ENCODE data around the gene ENPP7.
A peak's percentile ranks its signal among the peaks of the same experiment; 100 is the strongest.
"Not testable (repeated sequence)": the region's sequence is repeated elsewhere in the genome, so short reads cannot be mapped to it uniquely, and the experiment has no call there.

ENPP7 gene

DNA sequence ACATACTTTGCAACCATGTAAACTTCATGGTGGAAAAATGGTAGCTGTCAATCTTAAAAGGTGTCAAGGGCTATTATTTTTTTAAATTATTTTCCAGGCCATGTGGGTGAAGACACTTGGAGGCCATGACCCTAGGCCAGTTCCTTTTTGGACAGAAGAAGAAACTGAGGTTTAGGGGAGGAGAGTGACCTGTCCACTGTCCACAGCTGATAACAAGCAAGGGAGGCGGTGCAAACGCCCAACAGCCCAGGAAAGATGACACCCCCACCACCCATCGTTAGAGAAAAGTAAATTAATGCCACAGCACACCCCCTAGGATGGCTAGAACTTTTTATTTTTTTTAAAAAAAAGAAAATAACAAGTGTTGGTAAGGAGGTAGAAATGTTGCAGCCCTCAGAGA lies 19.2 kb downstream of the ENPP7 start:
- no peak for DNase-seq

DNA sequence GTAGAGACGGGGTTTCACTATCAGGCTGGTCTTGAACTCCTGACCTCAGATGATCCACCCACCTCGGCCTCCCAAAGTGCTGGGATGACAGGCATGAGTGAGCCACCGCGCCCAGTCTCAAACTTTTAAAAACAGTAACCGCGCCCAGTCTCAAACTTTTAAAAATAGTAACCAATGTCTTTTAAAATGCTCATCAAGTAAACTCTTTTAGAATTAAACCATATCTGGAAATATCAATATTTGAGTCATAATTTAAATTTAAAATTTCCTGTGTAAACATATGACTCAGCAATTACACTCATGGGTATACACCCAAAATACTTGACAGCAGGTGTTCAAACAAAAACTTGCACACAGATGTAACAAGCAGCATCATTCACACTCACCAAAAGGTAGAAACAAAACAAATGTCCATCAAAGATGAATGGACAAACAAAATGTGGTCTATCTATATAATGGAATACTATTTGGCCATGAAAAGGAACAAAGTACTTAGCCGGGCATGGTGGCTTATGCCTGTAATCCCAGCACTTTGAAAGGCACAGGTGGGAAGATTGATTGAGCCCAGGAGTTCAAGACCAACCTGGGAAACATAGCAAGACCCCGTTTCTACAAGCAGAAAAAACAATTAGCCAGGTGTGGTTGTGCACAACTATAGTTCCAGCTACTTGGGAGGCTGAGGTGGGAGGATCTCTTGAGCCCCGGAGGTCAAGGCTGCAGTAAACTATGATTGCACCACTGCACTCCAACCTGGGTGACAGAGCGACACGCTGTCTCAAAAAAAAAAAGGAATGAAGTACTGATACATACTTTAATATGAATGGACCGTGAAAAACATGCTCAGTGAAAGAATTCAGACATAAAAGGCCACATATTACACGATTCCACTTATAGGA lies 20.2 kb downstream of the ENPP7 start:
- no peak for DNase-seq

DNA sequence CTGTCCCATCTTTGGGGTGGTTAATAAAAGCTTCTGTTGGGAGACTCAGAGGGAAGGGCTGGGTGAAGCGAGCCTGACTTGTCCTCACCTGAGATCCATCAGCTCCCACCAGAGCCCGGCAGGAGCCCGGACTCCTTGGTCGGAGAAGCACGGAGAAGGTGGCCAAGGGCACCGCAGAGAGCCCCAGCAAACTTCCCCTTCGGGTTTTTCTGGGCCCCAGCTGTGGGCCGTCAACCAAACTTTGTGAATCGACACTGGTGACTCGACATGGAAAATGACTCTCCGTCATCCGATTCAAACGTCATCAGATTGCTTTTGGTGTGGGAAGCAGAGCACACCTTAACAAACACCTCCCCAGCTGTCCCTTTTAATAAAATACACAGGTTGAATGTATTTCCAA lies 21.4 kb downstream of the ENPP7 start:
- no peak for DNase-seq

DNA sequence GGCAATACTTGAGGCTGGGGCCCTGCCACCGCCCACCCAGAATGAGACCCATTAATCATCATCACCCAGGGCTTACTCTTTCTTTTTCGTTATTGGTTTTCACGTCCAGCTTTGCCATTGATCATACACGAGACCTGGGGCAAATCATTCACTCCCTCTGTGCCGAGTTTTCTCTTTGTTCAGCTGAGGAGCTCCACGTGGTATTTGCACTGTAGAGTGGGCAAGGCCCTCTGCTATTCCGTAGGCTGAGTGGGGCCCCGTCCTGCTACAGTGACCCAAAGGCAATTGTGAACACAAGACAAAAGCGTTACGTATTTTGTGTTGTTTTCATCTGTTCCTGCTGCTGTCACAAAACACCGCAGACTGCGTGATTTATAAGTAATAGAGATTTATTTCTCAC lies 23.6 kb downstream of the ENPP7 start:
- DNase-seq: no peak

DNA sequence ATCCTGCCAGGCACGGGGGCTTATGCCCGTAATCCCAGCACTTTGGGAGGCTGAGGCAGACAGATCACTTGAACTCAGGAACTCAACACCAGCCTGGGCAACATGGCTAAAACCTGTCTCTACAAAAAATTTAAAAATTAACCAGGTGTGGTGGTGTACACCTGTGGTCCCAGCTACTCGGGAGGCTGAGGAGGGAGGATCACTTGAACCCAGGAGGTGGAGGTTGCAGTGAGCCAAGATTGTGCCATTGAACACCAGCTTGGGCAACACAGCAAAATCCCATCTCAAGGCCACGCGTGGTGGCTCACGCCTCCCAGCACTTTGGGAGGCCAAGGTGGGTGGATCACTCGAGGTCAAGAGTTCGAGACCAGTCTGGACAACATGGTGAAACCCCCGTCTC lies 24.2 kb downstream of the ENPP7 start:
- DNase-seq: not testable (repeated sequence)

DNA sequence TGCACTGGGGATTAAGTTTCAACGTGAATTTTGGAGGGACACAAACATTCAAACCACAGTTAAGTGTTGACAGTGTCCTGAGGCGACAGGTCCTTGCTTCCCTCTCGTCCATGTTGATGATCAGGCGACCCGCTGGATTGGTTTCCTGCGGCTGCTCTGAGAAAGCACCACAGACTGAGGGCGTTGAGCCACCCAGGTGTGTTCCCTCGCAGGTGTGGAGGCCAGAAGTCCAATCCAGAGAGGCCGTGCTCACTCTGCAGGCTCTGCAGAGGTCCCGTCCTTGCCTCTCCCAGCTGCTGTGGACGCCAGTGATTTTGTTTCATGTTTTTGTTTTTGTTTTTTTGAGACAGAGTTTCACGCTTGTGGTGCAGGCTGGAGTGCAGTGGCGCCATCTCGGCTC lies 24.8 kb downstream of the ENPP7 start:
- no peak for DNase-seq

DNA sequence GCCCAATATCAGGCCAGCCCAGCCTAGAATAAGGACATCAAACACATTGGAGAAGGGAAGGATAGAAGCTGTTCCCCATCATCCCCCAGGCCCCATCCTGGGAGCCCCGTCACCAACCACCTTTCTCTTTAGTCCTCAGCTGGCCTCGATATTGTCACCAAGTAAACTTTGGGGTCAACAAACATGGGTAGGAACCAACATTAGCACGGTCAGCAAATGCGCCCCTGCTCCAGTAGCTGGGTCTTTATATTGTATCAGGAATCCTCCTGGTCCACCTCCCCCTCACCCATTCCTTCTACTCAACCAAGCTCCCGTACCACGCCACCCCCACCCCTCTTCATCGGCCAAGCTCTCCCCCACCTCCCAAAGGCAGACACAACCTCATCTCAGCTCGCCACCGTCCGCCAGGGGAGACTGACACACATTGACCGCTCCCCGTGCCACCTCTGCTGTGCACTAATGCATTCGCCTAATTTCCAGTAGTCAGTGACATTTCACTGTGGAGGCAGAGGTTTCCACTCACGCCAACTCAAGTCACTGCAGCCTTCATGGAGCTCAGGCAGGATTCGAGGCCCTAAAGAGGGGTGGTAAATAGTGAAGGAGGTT lies 26.5 kb downstream of the ENPP7 start:
- no peak for DNase-seq

DNA sequence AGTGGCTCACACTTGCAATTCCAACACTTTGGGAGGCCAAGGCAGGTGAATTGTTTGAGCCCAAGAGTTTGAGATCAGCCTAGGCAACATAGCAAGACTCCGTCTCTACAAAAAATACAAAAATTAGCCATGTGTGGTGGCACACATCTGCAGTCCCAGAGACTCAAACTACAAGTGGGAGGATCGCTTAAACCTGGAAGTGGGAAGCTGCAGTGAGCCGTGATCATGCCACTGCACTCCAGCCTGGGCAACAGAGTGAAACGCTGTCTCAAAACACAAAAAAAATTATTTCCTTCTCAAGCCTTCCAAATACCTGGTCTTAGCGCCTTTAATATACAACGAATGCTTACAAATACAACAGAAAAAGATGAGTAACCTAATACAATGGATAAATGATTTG lies 27.5 kb downstream of the ENPP7 start:
- DNase-seq: no peak

DNA sequence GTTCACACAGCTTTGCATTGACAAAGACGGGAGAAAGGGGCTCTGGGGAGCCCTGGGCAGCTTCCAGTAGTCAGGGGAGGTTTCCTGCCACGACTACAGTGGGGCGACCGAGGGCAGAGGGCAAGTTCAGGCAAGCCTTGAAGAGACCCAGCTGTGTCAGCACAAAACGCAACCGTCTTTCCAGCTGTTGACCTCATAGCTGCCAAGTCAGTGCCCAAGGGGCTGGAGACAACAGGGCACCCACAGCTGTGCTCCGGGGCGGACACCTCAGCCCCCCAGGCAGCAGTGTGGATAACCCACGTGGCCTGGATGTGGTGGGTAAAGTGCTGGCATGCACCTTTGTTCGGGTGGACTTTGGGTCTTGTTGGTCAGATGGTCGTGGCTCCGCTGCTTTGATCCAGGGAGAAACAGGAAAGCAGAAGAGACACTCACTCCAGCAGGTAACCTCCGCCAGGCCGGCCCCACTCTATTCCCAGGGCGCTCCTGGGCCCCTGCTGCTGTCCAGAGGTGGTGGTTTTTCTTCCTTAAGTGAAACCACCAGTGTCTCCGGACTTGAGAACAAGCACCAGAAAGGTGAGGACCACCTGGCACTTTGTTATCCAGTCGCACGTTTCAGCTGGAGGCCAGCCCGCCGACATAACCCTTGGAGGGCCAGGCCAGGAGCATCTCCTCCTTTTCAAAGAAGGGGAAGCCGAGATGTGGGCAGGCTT lies 29.6 kb downstream of the ENPP7 start:
- no peak for DNase-seq

DNA sequence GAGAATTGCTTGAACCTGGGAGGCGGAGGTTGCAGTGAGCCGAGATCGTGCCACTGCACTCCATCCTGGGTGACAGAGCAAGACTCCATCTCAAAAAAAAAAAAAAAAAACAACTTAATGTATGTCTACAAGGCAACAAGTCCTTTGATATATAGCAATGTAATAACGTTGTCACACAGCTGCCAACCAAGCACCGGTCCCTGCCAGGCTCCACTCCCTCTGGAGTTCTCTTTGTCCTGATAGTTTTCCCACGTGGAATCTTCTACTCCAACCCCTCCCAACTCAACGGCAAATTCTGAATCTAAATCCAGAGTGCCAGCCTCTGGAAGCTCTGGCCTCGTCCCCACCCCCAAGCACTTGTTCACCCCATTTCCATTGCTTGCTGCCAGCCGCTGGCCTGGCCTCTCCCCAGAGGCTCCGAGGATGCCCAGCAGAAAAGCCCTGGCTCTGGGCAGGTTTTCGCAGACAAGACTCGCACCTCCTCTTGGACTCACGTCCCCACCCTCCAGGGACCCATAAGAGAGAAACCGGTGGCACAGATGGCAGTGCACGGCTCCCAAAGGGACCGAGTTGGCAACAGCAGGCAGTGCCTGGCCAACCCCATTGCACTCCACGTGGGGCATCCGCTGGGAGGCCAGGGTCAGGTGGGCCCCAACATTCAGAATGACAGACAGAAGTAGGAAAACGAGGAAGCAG lies 31.3 kb downstream of the ENPP7 start:
- no peak for DNase-seq

DNA sequence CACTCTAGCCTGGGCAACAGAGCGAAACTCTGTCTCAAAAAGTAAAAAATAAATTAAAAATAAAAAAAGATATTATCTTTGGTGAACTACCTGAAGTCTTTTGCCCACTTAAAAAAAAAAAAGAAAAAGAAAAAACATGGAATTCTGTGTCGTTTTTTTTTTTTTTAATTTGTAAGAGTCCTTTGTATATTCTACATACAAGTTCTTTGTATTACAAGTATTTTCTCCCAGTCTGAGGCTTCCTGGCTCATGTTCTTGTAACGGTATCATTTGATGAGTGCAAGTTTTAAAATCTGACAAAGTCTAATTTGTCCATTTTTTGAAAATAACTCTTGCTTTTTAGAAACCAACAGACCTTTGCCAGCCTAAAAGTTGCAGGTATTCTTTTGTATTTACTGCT lies 35.0 kb downstream of the ENPP7 start:
- DNase-seq: no peak

DNA sequence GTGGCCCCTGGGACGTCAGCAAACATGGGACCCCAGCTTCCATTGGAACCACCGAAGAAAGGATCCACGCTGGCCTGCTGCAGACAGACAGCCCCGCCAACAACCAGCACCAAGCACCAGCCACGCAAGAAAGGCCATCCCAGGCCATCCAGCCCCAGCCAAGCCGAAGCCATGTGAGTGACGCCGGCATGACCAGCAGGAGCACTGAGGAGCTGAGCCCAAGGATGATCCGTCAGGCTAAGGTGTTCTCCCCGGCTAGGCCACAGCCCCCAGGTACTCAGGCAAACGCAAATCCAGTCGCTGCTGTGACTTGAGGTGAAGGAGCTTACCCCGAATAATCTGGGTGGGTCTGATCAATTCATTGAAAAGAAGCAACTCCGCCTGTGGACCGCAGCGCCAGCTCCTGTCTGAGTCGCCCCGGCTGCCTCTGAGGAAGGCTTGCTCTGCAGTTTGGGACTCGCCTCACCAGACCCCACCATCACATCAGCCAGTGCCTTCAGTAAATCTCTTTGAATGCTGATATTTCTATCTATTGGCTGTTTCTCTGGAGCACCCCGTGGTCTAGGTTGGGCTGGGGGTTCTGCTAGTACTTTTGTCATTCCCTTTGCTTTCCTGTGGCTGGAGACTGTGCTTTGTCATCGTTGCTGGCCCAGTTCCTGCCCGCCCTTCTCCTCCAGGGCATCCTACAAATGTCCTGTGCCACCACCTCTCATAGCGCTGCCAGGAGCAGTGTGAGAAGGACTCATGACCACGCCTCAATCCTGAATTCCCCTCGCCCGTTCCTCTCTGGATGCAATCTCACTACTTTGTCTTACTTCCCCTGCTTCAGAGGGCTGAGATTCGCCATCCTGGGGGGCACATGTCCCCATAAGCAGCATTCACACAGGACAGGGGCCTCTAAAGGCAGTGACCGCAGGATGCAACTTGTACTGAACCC lies 39.1 kb downstream of the ENPP7 start:
- no peak for DNase-seq

DNA sequence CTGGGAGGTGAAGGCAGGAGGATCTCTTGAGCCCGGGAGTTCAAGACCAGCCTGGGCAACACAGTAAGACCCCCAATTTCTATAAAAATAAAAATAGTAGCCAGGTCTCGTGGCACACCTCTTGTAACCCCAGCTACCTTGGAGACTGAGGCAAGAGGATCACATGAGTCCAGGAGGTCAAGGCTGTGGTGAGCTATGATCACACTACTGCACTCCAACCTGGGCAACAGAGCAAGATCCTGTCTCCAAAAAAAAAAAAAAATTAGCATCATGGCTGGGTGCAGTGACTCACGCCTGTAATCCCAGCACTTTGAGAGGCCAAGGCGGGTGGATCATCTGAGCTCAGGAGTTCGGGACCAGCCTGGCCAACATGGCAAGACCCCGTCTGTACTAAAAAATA lies 40.5 kb downstream of the ENPP7 start:
- no peak for DNase-seq

DNA sequence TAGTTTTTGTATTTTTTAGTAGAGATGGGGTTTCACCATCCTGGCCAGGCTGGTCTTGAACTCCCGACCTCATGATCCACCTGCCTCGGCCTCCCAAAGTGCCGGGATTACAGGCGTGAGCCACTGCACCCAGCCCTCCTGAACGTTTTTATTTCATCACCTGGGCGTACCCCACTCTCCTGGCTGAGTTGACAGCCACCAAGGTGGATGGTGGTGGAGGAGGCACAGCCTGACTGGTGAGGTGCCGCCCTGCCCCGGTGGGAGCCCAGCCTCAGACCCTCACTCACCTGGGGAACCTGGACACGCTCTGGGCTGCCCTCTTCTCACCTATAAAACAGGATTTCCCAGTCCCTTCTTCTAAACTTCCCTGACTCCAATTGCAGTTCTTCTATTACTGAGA lies 42.0 kb downstream of the ENPP7 start:
- not testable (repeated sequence) for DNase-seq

DNA sequence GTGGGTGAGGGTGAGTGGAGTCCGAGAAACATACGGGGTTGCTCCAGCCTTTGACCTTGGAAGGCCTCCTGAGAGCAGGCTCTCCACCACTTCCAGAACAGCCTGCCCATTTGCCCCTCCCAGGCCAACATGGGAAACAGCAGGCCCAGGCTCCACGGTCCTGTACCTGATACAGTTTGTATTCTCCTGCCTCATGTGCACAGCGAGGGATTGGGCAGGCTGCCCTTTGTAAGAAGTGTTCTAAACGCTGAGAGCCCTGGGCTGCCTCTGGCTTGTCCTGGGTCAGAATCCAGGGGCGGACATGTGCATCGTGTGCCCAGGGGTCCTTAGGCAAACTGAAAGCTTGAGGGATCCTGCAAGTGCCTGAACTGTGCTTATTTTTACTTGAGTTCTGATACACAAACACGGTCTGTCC lies 43.8 kb downstream of the ENPP7 start:
- DNase-seq: no peak

DNA sequence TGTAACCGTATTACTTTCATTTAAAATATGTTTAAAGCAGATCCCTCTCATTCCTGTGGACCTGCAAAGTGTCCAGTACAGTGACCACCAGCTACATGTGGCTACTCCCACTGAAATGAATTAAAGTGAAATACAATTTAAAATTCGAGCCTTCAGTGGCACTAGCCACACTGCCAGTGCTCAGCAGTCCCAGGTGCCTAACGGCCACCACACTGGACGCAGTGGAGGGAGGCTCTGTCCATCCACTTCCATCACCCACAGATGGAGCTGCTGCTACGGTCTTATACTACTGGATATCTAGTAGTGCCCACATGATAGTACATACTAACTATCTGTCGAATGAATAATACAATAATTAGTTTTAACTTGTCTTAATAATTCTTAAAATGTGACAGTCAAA lies 44.9 kb downstream of the ENPP7 start:
- DNase-seq: no peak

DNA sequence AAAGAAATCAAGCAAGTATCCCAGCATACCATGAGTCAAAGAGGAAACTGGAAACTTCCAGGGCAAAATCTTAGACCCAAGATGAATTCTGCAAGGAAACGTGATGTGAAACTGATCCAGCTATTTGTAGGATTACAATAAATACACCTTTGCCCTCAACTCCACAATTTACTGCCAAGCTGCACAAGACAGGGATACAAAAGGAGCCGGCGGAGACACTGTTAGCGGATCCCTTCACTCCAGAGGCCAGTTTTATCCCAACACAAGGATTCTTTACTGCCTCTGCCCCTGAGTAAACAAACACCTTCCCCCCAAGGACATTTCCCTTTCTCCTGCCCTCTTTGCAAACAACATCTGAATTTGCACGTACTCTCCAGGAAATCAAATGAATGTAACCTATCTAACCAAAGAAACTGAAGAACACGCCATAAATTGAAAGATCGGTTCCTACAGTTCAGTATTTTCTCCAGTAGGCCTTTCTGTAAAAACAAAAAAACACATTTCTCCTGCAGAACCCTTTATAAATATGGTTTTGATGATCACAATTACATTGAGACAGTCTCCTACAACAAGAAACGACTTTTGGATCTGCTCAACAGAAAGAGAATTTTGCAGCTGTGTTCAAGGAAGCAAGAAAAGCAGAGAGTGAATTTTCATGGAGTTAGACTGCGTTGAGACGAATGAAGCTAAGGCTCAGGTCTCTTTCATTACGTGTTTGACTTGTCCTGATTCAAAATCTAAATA lies 45.8 kb downstream of the ENPP7 start:
- DNase-seq: no peak

DNA sequence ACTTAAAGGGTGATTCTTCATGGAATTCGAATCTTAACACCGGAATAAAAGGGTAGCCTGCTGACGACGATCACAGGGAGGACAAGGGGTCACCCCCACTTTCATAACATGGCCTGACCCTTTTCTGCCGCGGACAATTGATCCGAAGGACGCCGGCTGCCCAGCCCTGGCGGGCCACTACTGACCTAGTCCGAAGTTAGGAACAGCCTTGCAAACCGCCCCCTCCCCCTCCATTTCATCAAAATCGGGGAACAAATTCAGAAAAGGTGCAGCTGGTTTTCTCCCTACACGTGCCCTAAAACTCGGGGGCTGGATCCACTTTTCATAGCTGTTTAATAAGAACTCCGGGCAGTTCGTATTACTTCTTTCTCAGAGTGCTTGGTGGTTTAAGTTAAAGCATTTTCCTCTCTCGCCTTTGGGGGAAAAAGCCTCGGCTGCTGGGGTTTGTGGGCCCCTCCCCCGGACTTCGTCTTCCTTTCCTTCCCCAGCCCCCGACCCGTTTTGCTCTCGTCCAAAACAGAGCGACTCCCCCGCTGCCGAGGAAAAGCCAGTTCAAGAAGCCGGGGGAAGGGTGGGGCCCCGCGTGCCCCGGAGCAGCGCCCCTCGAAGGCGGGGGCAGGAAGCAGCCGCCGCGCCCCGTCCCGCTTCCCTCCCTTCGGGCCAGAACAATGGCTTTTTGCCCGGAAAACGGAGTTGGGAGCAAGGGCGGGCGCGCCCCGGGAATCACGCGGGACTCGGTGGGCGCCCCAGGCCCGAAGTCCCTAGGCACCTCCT lies 46.6 kb downstream of the ENPP7 start:
- no peak for DNase-seq

DNA sequence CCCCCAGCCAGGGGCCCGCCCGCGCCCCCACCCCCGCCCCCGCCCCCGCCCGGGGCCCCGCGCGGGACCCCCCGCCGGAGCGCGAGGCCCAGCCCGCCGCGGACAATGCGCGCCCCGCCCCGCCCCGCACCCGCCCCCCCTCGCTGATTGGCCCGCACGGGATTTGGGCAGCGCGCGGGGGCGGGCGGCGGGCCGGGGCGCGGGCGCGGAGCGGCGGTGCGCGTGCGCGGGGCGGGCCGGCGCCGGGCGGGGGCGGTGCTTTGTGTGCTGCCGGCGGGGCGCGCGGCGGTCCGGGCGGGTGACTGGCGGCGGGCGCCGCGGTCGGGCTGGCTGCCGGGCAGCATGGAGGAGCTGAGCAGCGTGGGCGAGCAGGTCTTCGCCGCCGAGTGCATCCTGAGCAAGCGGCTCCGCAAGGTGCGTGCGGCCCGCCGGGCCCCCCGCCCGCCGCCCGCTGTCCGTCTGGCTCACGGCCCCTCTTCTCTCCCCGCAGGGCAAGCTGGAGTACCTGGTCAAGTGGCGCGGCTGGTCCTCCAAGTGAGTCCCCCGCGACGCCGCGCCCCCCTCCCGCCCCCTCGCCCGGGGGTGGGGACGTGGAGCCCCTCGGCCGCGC lies 47.3 kb downstream of the ENPP7 start, which contains the start of gene CBX2:
CBX2 (plus strand) TSS at position 255 of the 610 bp plus-strand sequence; CDS start at position 343, 88 bp downstream.
- peak; percentile 73 for DNase-seq
